Neuronal stem cell (in vitro differentiated cells): ENCODE measurements around the gene PDXDC1.
"Not testable (repeated sequence)": the region's sequence is repeated elsewhere in the genome, so short reads cannot be mapped to it uniquely, and the experiment has no call there.

ENCODE experiments used
- DNase-seq: peaks from one replicate; pipeline ENCODE4 v3.0.0-alpha.2; 2013; ENCODE audit warnings: low spot score
- H2AFZ ChIP-seq: one replicate; pipeline ENCODE4 v1.6.1; 2013; ENCODE audit warnings: mild to moderate bottlenecking, low read length, inconsistent platforms
- H2AK5ac ChIP-seq: 2 replicates; pipeline ENCODE4 v1.6.1; 2013; ENCODE audit warnings: low read depth, mild to moderate bottlenecking, inconsistent platforms, low read length, moderate library complexity, mixed read lengths
- H2BK120ac ChIP-seq: 2 replicates; pipeline ENCODE4 v1.6.1; 2013; ENCODE audit warnings: low read depth, mild to moderate bottlenecking, inconsistent platforms, low read length, moderate library complexity, mixed read lengths
- H2BK12ac ChIP-seq: one replicate; pipeline ENCODE4 v1.6.1; 2013; ENCODE audit warnings: low read length, inconsistent platforms
- H2BK15ac ChIP-seq: 2 replicates; pipeline ENCODE4 v1.6.1; 2013; ENCODE audit warnings: mild to moderate bottlenecking, low read length, inconsistent platforms, mixed read lengths
- H2BK5ac ChIP-seq: one replicate; pipeline ENCODE4 v1.6.1; 2013; ENCODE audit warnings: inconsistent platforms, mild to moderate bottlenecking, low read length, moderate library complexity
- H3K14ac ChIP-seq: one replicate; pipeline ENCODE4 v1.6.1; 2013; ENCODE audit warnings: low read length, inconsistent platforms
- H3K18ac ChIP-seq: 2 replicates; pipeline ENCODE4 v1.6.1; 2013; ENCODE audit warnings: low read length, inconsistent platforms
- H3K23ac ChIP-seq: 2 replicates; pipeline ENCODE4 v1.6.1; 2013; ENCODE audit warnings: low read depth, mild to moderate bottlenecking, mixed read lengths, low read length, inconsistent platforms; ENCODE audit not compliant: poor library complexity
- H3K27ac ChIP-seq: replicated peaks from 3 replicates; pipeline ENCODE4 v1.5.1; 2013; ENCODE audit warnings: low read length, inconsistent platforms
- H3K27me3 ChIP-seq, 3 experiments: 2 replicates each; pipeline ENCODE4 v1.6.1; 2013; ENCODE audit warnings: low read length in 3 of 3, mild to moderate bottlenecking in 2 of 3, inconsistent platforms in 1 of 3, low read depth in 1 of 3, mixed read lengths in 1 of 3, moderate library complexity in 1 of 3; ENCODE audit not compliant: control insufficient read depth in 3 of 3, insufficient read depth in 3 of 3
- H3K36me3 ChIP-seq, 2 donors: replicated peaks in 1 of 2; 2 replicates each; pipeline ENCODE4 v1.6.1; 2013; ENCODE audit warnings: low read length in 2 of 2; ENCODE audit not compliant: control insufficient read depth in 2 of 2, insufficient read depth in 2 of 2
- H3K4ac ChIP-seq: 2 replicates; pipeline ENCODE4 v1.6.1; 2013; ENCODE audit warnings: inconsistent platforms, mild to moderate bottlenecking, low read length, moderate library complexity
- H3K4me1 ChIP-seq, 2 donors: 1 replicate in 1 of 2; 2 replicates in 1 of 2; pipeline ENCODE4 v1.6.1; 2013; ENCODE audit warnings: low read length in 2 of 2, low read depth in 1 of 2; ENCODE audit not compliant: control insufficient read depth in 2 of 2, insufficient read depth in 1 of 2
- H3K4me2 ChIP-seq: one replicate; pipeline ENCODE4 v1.6.1; 2013; ENCODE audit warnings: mild to moderate bottlenecking, low read length, inconsistent platforms; ENCODE audit not compliant: insufficient read depth, poor library complexity, severe bottlenecking
- H3K4me3 ChIP-seq, 2 donors: 2 replicates each; pipeline ENCODE4 v1.5.1; 2013; ENCODE audit warnings: low read length in 2 of 2, mild to moderate bottlenecking in 2 of 2, inconsistent platforms in 1 of 2, moderate library complexity in 1 of 2
- H3K79me1 ChIP-seq: one replicate; pipeline ENCODE4 v1.6.1; 2013; ENCODE audit warnings: low read depth, mild to moderate bottlenecking, inconsistent platforms, low read length, moderate library complexity
- H3K9ac ChIP-seq: one replicate; pipeline ENCODE4 v1.6.1; 2013; ENCODE audit warnings: mild to moderate bottlenecking, low read depth, low read length, inconsistent platforms; ENCODE audit not compliant: poor library complexity
- H3K9me3 ChIP-seq, 2 donors: replicated peaks in 1 of 2; 2 replicates each; pipeline versions ENCODE3 to v1.6.1; 2013; ENCODE audit warnings: low read length in 2 of 2, mild to moderate bottlenecking in 2 of 2, inconsistent platforms in 1 of 2, low read depth in 1 of 2, mixed read lengths in 1 of 2, moderate library complexity in 1 of 2; ENCODE audit not compliant: control insufficient read depth in 2 of 2, insufficient read depth in 1 of 2
- H4K8ac ChIP-seq: one replicate; pipeline ENCODE4 v1.6.1; 2013; ENCODE audit warnings: low read depth, mild to moderate bottlenecking, inconsistent platforms, low read length, moderate library complexity
- H4K91ac ChIP-seq: one replicate; pipeline ENCODE4 v1.6.1; 2013; ENCODE audit warnings: low read length, low read depth, mild to moderate bottlenecking, inconsistent platforms; ENCODE audit not compliant: poor library complexity
- WGBS, 2 donors: extraction: QIAGEN DNeasy Blood & Tissue Kit; methylation state at CpG; one replicate each; pipeline ENCODE4 v1.1.7; 2013; ENCODE audit warnings: missing lambda C conversion rate in 2 of 2, mixed read lengths in 1 of 2; ENCODE audit not compliant: insufficient read length in 2 of 2, insufficient replicate concordance in 1 of 2; ENCODE audit errors: extremely low coverage in 2 of 2; 5-methylcytosine and 5-hydroxymethylcytosine counted together

PDXDC1 gene

DNA sequence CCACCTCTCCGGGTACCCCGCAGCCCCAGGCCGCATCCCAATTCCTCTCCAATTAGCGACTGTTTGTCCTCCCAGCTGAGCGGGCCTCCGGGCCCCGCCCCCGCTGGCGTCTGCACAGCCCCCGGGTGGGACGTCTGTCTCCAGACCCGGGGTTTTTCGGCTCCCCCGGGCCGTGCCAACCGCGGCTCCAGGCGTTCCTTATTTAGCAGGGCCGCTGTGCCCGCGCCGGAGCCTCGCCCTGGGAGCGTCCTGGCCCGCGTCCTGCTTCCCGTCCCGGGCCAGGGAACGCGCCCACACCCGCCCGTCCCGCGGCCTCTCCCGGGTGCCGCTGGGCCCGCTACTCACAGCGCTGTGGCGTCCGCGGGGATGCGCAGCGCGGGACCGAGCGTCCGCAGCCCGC, 179.2 kb downstream of the PDXDC1 start:
- peak overlapping the region; percentile 29 for H2AFZ ChIP-seq
- H2BK5ac ChIP-seq, H3K4me1 ChIP-seq, H3K14ac ChIP-seq, H3K79me1 ChIP-seq, H2AK5ac ChIP-seq, H2BK15ac ChIP-seq, H3K4ac ChIP-seq, H3K27ac ChIP-seq, DNase-seq, H4K8ac ChIP-seq, H2BK12ac ChIP-seq, H3K18ac ChIP-seq, H3K27me3 ChIP-seq, H4K91ac ChIP-seq, H2BK120ac ChIP-seq, H3K36me3 ChIP-seq, H3K9ac ChIP-seq, H3K23ac ChIP-seq, H3K9me3 ChIP-seq: not testable (repeated sequence)
- H3K4me2 ChIP-seq = peak overlapping the region; percentile 33
- peak overlapping the region; percentile 47 to 77 for H3K4me3 ChIP-seq
- no CpG with 5 or more reads among the region's 48 CpGs for WGBS, 2 donors

DNA sequence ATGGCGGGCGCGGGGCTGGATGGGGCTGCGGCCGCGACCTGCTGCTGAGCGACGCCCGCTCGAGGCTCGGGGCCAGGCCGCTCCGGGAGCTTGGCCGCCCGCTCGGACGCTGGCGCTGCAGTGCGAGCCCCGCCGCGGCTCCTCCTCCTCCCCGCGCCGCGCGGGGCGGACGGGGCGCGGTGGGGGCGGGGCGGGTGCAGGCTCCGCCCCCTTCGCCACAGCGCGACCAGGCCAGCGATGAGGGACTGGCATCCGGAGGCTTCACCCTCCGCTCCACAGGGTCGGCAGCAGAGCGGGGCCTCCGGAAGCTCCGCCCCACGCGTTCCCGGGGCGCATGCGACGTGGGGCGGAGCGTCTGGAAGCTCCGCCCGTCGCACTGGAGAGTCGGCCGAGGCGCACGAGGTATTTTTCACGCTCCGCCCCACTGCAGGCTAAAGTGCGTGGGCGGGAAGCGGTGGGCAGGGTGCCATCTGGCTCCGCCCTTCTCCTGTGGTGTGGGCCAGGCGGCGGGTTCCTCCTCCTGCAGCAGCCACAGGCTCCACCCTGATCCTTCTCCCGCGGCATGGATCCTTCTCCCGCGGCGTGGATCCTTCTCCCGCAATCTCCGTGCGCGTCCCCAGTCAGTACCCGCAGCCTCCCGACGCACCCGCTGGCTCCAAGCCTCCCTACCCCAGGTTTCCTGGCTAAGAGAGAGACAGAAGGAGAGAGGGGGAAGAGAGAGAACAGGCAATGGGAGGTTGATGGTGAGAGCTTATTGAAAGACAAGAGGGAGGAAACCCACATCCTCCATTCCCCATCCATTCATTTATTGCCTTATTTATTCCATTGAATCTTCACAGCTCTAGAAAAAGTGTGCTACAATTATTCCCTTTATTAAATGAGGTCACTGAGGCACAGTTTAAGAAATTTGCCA, 180.1 kb downstream of the PDXDC1 start:
- H3K36me3 ChIP-seq, H3K4ac ChIP-seq, H3K9me3 ChIP-seq, H3K79me1 ChIP-seq, H3K27ac ChIP-seq, H2BK5ac ChIP-seq, H2BK12ac ChIP-seq, H2BK15ac ChIP-seq, H3K4me1 ChIP-seq, H2BK120ac ChIP-seq, H3K27me3 ChIP-seq, H3K18ac ChIP-seq, H2AK5ac ChIP-seq, H3K14ac ChIP-seq, H3K23ac ChIP-seq, H4K91ac ChIP-seq, H4K8ac ChIP-seq: not testable (repeated sequence)
- Histone ChIP-seq H2AFZ (peak overlapping the region; percentile 89), H3K9ac (peak overlapping the region; percentile 81), H3K4me3 (peak overlapping the region; percentile 56 to 81), H3K4me2 (peak overlapping the region; percentile 45)
- WGBS, 2 donors = no CpG with 5 or more reads among the region's 80 CpGs
- peak; percentile 86 for DNase-seq

DNA sequence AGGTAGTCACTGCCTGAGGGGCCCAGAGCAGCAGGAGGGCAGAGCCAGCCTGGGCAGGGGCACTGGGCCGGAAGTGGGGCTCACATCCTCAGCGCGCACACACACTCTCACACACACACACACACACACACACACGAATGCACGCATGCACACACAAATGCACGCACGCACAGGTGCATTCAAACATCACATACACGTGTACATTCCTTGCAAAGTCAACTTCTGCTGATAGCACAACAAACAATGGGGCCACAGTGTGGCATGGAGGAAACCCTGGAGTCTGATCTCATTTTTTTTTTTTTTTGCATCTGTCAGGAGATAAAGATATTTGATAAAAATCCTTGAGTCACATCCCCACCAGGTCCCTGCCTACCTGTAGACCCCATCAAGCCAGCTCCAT, 182.8 kb downstream of the PDXDC1 start:
- not testable (repeated sequence) for H3K9me3 ChIP-seq, H3K79me1 ChIP-seq, H2BK12ac ChIP-seq, H3K4me3 ChIP-seq, H2BK120ac ChIP-seq, H2BK5ac ChIP-seq, H4K91ac ChIP-seq, H2BK15ac ChIP-seq, H3K27ac ChIP-seq, H4K8ac ChIP-seq, H3K14ac ChIP-seq, H2AK5ac ChIP-seq, H2AFZ ChIP-seq, H3K4me2 ChIP-seq, H3K27me3 ChIP-seq, H3K36me3 ChIP-seq, DNase-seq, H3K18ac ChIP-seq, H3K23ac ChIP-seq, H3K4me1 ChIP-seq, H3K4ac ChIP-seq
- WGBS, 2 donors = no CpG with 5 or more reads among the region's 8 CpGs
- H3K9ac ChIP-seq = peak overlapping the region; percentile 4

DNA sequence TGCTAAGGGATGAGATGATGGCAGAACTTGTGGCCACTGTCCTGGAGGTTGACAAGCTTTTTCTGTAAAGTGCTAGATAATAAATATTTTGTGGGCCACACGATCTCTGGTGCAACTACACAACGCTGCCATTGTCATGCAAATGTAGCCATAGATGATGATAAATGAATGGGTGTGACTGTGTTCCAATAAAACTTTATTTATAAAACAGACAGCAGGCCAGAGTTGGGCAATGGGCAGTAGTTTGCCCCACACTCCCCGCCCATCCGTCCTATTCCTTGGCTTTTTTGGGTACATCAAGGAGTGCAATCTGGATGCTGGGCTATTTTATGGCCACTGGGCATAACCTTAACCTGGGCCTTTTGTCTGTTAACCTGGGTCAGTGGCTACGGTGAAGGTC, 184.8 kb downstream of the PDXDC1 start:
- not testable (repeated sequence) for H3K79me1 ChIP-seq, H3K36me3 ChIP-seq, H3K4ac ChIP-seq, H2BK12ac ChIP-seq, H2AK5ac ChIP-seq, H2BK15ac ChIP-seq, H3K23ac ChIP-seq, H3K9me3 ChIP-seq, H3K4me1 ChIP-seq, DNase-seq, H2BK120ac ChIP-seq, H2AFZ ChIP-seq, H3K27ac ChIP-seq, H3K14ac ChIP-seq, H3K18ac ChIP-seq, H3K4me3 ChIP-seq, H3K9ac ChIP-seq, H3K27me3 ChIP-seq, H4K91ac ChIP-seq, H4K8ac ChIP-seq, H3K4me2 ChIP-seq, H2BK5ac ChIP-seq
- no CpG with 5 or more reads among the region's 5 CpGs for whole genome bisulfite sequencing, 2 donors
